H9 (cell line): ENCODE results near the gene C10orf71. TPM values are rescaled to one million over a fixed set of nuclear protein-coding genes. Genes with fewer than 3 reads are reported as not detected.

Experiments used
- DNase-seq: peaks from one replicate; pipeline ENCODE4 v3.0.0-alpha.2; 2017
- H2AFZ ChIP-seq: one replicate; pipeline ENCODE4 v1.6.1; 2013; ENCODE audit warnings: mild to moderate bottlenecking, low read length, control low read depth, moderate library complexity
- H2AK5ac ChIP-seq: 2 replicates; pipeline ENCODE4 v1.6.1; 2013; ENCODE audit warnings: low read length, control low read depth, mixed read lengths; ENCODE audit not compliant: insufficient read length
- H2BK120ac ChIP-seq: one replicate; pipeline ENCODE4 v1.6.1; 2013; ENCODE audit warnings: low read depth, mild to moderate bottlenecking, low read length, control low read depth, inconsistent platforms; ENCODE audit not compliant: poor library complexity, severe bottlenecking
- H2BK12ac ChIP-seq: 2 replicates; pipeline ENCODE4 v1.6.1; 2013; ENCODE audit warnings: low read length, control low read depth, mixed read lengths, low read depth; ENCODE audit not compliant: insufficient read length
- H2BK15ac ChIP-seq: 2 replicates; pipeline ENCODE4 v1.6.1; 2013; ENCODE audit warnings: low read depth, low read length, control low read depth
- H2BK20ac ChIP-seq: one replicate; pipeline ENCODE4 v1.6.1; 2013; ENCODE audit warnings: low read depth, mild to moderate bottlenecking, low read length, control low read depth, inconsistent platforms; ENCODE audit not compliant: poor library complexity, severe bottlenecking
- H2BK5ac ChIP-seq: 2 replicates; pipeline ENCODE4 v1.6.1; 2013; ENCODE audit warnings: low read length, control low read depth, mixed read lengths; ENCODE audit not compliant: insufficient read length
- H3K14ac ChIP-seq: 2 replicates; pipeline ENCODE4 v1.6.1; 2013; ENCODE audit warnings: low read length, control low read depth; ENCODE audit not compliant: insufficient read depth
- H3K18ac ChIP-seq: 2 replicates; pipeline ENCODE4 v1.6.1; 2013; ENCODE audit warnings: low read depth, mild to moderate bottlenecking, mixed read lengths, low read length, control low read depth; ENCODE audit not compliant: insufficient read length
- H3K23ac ChIP-seq: 2 replicates; pipeline ENCODE4 v1.6.1; 2013; ENCODE audit warnings: low read length, control low read depth, mixed read lengths, low read depth; ENCODE audit not compliant: insufficient read length
- H3K23me2 ChIP-seq: 2 replicates; pipeline ENCODE4 v1.6.1; 2013; ENCODE audit warnings: low read depth, mild to moderate bottlenecking, mixed read lengths, low read length, control low read depth; ENCODE audit not compliant: insufficient read length, poor library complexity, severe bottlenecking
- H3K27ac ChIP-seq: 2 replicates; pipeline ENCODE4 v1.5.1; 2013; ENCODE audit warnings: low read length, control low read depth, mixed read lengths, low read depth; ENCODE audit not compliant: insufficient read length
- H3K27me3 ChIP-seq: 2 replicates; pipeline ENCODE4 v1.6.1; 2013; ENCODE audit warnings: low read length, control low read depth, inconsistent platforms; ENCODE audit not compliant: insufficient read depth
- H3K4ac ChIP-seq: 2 replicates; pipeline ENCODE4 v1.6.1; 2013; ENCODE audit warnings: low read depth, mild to moderate bottlenecking, control low read depth, inconsistent platforms, low read length, moderate library complexity
- H3K4me1 ChIP-seq: 2 replicates; pipeline ENCODE4 v1.6.1; 2013; ENCODE audit warnings: low read length, control low read depth, inconsistent platforms; ENCODE audit not compliant: insufficient read depth
- H3K4me2 ChIP-seq: 2 replicates; pipeline ENCODE4 v1.6.1; 2013; ENCODE audit warnings: low read length, control low read depth, mixed read lengths; ENCODE audit not compliant: insufficient read length, insufficient read depth
- H3K56ac ChIP-seq: 2 replicates; pipeline ENCODE4 v1.6.1; 2013; ENCODE audit warnings: low read depth, mild to moderate bottlenecking, mixed read lengths, low read length, control low read depth; ENCODE audit not compliant: insufficient read length
- H3K79me1 ChIP-seq: 2 replicates; pipeline ENCODE4 v1.6.1; 2013; ENCODE audit warnings: low read depth, mild to moderate bottlenecking, moderate library complexity, low read length, control low read depth, inconsistent platforms; ENCODE audit not compliant: insufficient read depth, poor library complexity, severe bottlenecking
- H3K79me2 ChIP-seq: 2 replicates; pipeline ENCODE4 v1.6.1; 2013; ENCODE audit warnings: low read length, control low read depth, inconsistent platforms; ENCODE audit not compliant: insufficient read depth
- H3K9ac ChIP-seq: 2 replicates; pipeline ENCODE4 v1.6.1; 2013; ENCODE audit warnings: low read length, control low read depth, mixed read lengths; ENCODE audit not compliant: insufficient read length; ENCODE audit errors: extremely low read depth
- H3K9me3 ChIP-seq: one replicate; pipeline ENCODE4 v1.6.1; 2013; ENCODE audit warnings: low read depth, low read length, inconsistent platforms; ENCODE audit not compliant: control insufficient read depth
- H3T11ph ChIP-seq: one replicate; pipeline ENCODE4 v1.6.1; 2013; ENCODE audit warnings: mild to moderate bottlenecking, low read length, control low read depth, inconsistent platforms
- H4K20me1 ChIP-seq: one replicate; pipeline ENCODE4 v1.6.1; 2013; ENCODE audit not compliant: control insufficient read depth, insufficient read length, insufficient read depth
- H4K5ac ChIP-seq: 2 replicates; pipeline ENCODE4 v1.6.1; 2013; ENCODE audit warnings: low read depth, mild to moderate bottlenecking, mixed read lengths, low read length, control low read depth; ENCODE audit not compliant: insufficient read length
- H4K8ac ChIP-seq: replicated peaks from 2 replicates; pipeline ENCODE4 v1.6.1; 2013; ENCODE audit warnings: low read length, control low read depth, mixed read lengths, low read depth; ENCODE audit not compliant: insufficient read length
- H4K91ac ChIP-seq: 2 replicates; pipeline ENCODE4 v1.6.1; 2013; ENCODE audit warnings: low read depth, mild to moderate bottlenecking, moderate library complexity, mixed read lengths, low read length, control low read depth; ENCODE audit not compliant: insufficient read length
- H3K27ac Mint-ChIP-seq, 3 experiments: 2 replicates in 2 of 3; 3 replicates in 1 of 3; pipeline ENCODE4 v1.8.0; 2020 to 2021; ENCODE audit warnings: mixed read lengths in 3 of 3, mild to moderate bottlenecking in 1 of 3, moderate library complexity in 1 of 3
- H3K27me3 Mint-ChIP-seq: 2 replicates; pipeline ENCODE4 v1.8.0; 2021; ENCODE audit warnings: low read depth, mild to moderate bottlenecking, moderate library complexity, mixed read lengths
- H3K36me3 Mint-ChIP-seq, 3 experiments: 2 replicates in 2 of 3; 3 replicates in 1 of 3; pipeline ENCODE4 v1.8.0; 2020 to 2021; ENCODE audit warnings: low read depth in 3 of 3, mixed read lengths in 3 of 3; ENCODE audit not compliant: insufficient read depth in 1 of 3
- H3K4me1 Mint-ChIP-seq, 2 experiments: 2 replicates each; pipeline ENCODE4 v1.8.0; 2020; ENCODE audit warnings: mixed read lengths in 2 of 2
- H3K4me3 Mint-ChIP-seq, 2 experiments: 2 replicates in 1 of 2; 3 replicates in 1 of 2; pipeline ENCODE4 v1.8.0; 2020 to 2021; ENCODE audit warnings: mild to moderate bottlenecking in 2 of 2, mixed read lengths in 2 of 2, moderate library complexity in 1 of 2
- H3K9me3 Mint-ChIP-seq, 2 experiments: 2 replicates in 1 of 2; 3 replicates in 1 of 2; pipeline ENCODE4 v1.8.0; 2020; ENCODE audit warnings: mild to moderate bottlenecking in 2 of 2, mixed read lengths in 2 of 2, moderate library complexity in 1 of 2
- CTCF ChIP-seq: fragments of 200-600 bp; sonication (generic); conservative IDR thresholded peaks from 3 replicates; pipeline ENCODE4 v1.8.0; 2021; ENCODE audit warnings: antibody characterized with exemption, mild to moderate bottlenecking
- WGBS: extraction: QIAGEN DNeasy Blood & Tissue Kit; methylation state at CpG from one replicate; pipeline ENCODE4 v1.1.7; 2013; ENCODE audit warnings: missing lambda C conversion rate, low lambda C conversion rate, mixed read lengths; ENCODE audit not compliant: insufficient read length; ENCODE audit errors: extremely low coverage; 5-methylcytosine and 5-hydroxymethylcytosine counted together
- total RNA-seq: library from RNA; stranded (reverse); gene quantifications from 2 replicates; pipeline ENCODE4 v1.2.1, GENCODE V29; 2021

The C10orf71 gene
- total RNA-seq, 1 experiment from 2014 or later: not detected

- Histone ChIP-seq H4K91ac (no peak overlapping the region), H2AK5ac (no peak overlapping the region), H3K4ac (no peak overlapping the region), H2BK12ac (no peak overlapping the region), H4K8ac (no peak overlapping the region), H3K9me3 (no peaks in the 10 kb centered on the region), H3K27me3 (no peaks in the 10 kb centered on the region), H3K79me1 (no peaks in the 10 kb centered on the region), H3K9ac (no peak overlapping the region), H3K4me1 (no peaks in the 10 kb centered on the region), H2BK120ac (no peak overlapping the region), H2BK5ac (no peak overlapping the region), H3K27ac (no peak overlapping the region), H3K18ac (no peak overlapping the region), H2BK15ac (no peak overlapping the region), H3K79me2 (no peaks in the 10 kb centered on the region), H2BK20ac (no peak overlapping the region), H3K14ac (no peak overlapping the region), H4K5ac (no peak overlapping the region), H4K20me1 (no peaks in the 10 kb centered on the region), H2AFZ (no peak overlapping the region), H3K23ac (no peak overlapping the region), H3K4me2 (no peak overlapping the region), H3K23me2 (no peaks in the 10 kb centered on the region), H3K56ac (no peak overlapping the region), H3T11ph (no peak overlapping the region)
- H3K4me1 Mint-ChIP-seq: peaks cover 21 to 23% of the 10 kb centered on the region in 2 experiments
- H3K27me3 Mint-ChIP-seq: peaks cover 28% of the 10 kb centered on the region
- H3K4me3 Mint-ChIP-seq: no peak overlapping the region
- H3K36me3 Mint-ChIP-seq: no peaks in the 10 kb centered on the region; a peak in 2 of 7 replicates
- H3K9me3 Mint-ChIP-seq: no peaks in the 10 kb centered on the region
- no CpG with 5 or more reads among the region's 1 CpG for WGBS
- no peak for DNase-seq
- TF ChIP-seq CTCF: no peak
- H3K27ac Mint-ChIP-seq: no peak overlapping the region
Observed at GRCh38 chr10:49303711-49304110, 4.7 kb downstream of the C10orf71 start.
